ENCODE results near the gene CTBP2. TPM values are rescaled to one million over a fixed set of nuclear protein-coding genes. Genes with fewer than 3 reads are reported as not detected.
A peak's percentile ranks its signal among the peaks of the same experiment; 100 is the strongest.

CTBP2 gene
- total and polyA plus RNA-seq, 8 donors = 21.4 to 60.8 (median 31.1) TPM

- H3K27me3 ChIP-seq = no peaks in the 10 kb centered on the region
- H3K36me3 ChIP-seq = peaks cover 0 to 8% (median 0%) of the 10 kb centered on the region in 3 donors
- FAIRE-seq (no peak), ATAC-seq (no peak), DNase-seq (no peak)
- intact Hi-C loops (cut with DNase I) = no loop called here
- WGBS, 2 donors = 89 to 90% methylated on average over 22 of the region's 22 CpGs
- no peak overlapping the region for H3K27ac ChIP-seq
- no peak overlapping the region for H3K4me3 ChIP-seq
- H3K9me3 ChIP-seq = no peaks in the 10 kb centered on the region
- H3K4me1 ChIP-seq = peaks cover 42 to 53% (median 50%) of the 10 kb centered on the region in 3 donors
- TF ChIP-seq, protein P1, sequence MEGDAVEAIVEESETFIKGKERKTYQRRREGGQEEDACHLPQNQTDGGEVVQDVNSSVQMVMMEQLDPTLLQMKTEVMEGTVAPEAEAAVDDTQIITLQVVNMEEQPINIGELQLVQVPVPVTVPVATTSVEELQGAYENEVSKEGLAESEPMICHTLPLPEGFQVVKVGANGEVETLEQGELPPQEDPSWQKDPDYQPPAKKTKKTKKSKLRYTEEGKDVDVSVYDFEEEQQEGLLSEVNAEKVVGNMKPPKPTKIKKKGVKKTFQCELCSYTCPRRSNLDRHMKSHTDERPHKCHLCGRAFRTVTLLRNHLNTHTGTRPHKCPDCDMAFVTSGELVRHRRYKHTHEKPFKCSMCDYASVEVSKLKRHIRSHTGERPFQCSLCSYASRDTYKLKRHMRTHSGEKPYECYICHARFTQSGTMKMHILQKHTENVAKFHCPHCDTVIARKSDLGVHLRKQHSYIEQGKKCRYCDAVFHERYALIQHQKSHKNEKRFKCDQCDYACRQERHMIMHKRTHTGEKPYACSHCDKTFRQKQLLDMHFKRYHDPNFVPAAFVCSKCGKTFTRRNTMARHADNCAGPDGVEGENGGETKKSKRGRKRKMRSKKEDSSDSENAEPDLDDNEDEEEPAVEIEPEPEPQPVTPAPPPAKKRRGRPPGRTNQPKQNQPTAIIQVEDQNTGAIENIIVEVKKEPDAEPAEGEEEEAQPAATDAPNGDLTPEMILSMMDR (IDR thresholded peaks at IDR 0.05) = no peak
Measured at GRCh38 chr10:125125951-125126735, 34.2 kb downstream of the CTBP2 start.

- H3K36me3 ChIP-seq = no peaks in the 10 kb centered on the region
- H3K27ac ChIP-seq = peak overlapping the region in 1 of 4 donors; percentile 93
- WGBS, 2 donors = 32 to 40% methylated on average over 10 of the region's 10 CpGs
- intact Hi-C loops (cut with DNase I) = no loop called here
- peaks cover 52 to 62% (median 56%) of the 10 kb centered on the region in 3 donors for H3K4me1 ChIP-seq
- H3K27me3 ChIP-seq = no peaks in the 10 kb centered on the region
- DNase-seq (no peak), ATAC-seq (peak in 1 of 4 donors; percentile 9), FAIRE-seq (no peak)
- TF ChIP-seq, protein P1 (IDR thresholded peaks at IDR 0.05) = no peak
- no peak overlapping the region for H3K4me3 ChIP-seq
- no peaks in the 10 kb centered on the region for H3K9me3 ChIP-seq
Measured at GRCh38 chr10:125124907-125125306, 35.5 kb downstream of the CTBP2 start.

DNA sequence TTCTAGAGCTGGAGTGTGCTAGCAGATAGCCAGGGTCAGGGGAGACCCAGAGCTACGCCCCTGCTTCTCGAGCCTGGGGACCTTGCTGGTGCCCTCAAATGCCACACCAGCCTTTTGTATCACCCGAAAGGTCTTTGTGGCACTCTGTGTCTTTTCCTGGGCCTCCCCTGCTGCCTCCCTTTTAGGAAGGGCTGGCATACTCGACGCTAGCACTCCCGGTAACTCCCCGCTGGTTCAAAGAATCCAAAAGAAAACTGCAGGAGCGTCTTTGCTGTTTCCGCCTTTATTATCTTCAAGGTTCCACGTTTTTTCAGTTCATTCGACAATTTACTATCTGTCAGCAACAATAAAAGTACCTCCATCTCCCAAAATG, 36.3 kb downstream of the CTBP2 start:
- DNase-seq (no peak), ATAC-seq (peak in 1 of 4 donors; percentile 12), FAIRE-seq (no peak)
- TF ChIP-seq, protein P1 (IDR thresholded peaks at IDR 0.05) = no peak
- H3K4me3 ChIP-seq = no peak overlapping the region
- WGBS, 2 donors = 39 to 41% methylated on average over 11 of the region's 11 CpGs
- intact Hi-C loops (cut with DNase I) = no loop called here
- H3K9me3 ChIP-seq = no peaks in the 10 kb centered on the region
- no peaks in the 10 kb centered on the region for H3K27me3 ChIP-seq
- peak overlapping the region; percentile 88 to 93 (median 89) for H3K27ac ChIP-seq
- H3K4me1 ChIP-seq = peaks cover 52 to 58% (median 53%) of the 10 kb centered on the region in 3 donors
- no peaks in the 10 kb centered on the region for H3K36me3 ChIP-seq

DNA sequence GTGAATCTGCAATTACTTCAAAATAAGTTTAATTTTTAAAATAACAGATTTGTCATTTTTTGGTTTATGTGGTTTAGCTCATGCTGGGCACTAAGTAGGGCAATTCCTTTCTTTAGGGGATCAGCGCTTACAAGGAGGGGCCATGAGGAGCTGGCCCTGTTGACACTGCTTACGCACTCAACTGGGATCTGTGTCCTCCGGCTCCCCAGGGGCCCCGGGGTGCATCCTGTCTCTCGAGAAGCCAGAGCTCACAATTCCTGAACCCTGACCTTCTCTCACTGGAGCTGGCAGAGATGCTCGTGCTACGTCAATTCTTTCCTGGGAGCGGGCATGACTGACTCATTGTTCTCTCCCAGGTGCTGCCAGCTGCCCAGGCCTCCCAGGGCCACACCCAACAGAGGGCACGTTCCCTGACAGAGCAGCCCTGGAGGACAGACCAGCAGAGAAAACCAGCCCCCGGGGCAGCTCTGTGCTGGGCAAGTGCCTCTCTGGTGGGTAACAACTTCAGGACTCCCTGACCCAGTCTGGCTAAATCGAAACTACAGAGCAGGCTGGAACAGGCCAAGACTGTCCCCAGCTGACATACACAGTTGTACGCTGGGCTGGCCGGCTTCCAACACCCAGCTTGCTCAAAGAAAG, 36.8 kb downstream of the CTBP2 start:
- Histone ChIP-seq H3K36me3 (no peaks in the 10 kb centered on the region), H3K27me3 (no peaks in the 10 kb centered on the region), H3K27ac (peak overlapping the region; percentile 88 to 93 (median 89)), H3K4me1 (peaks cover 51 to 57% (median 53%) of the 10 kb centered on the region in 3 donors), H3K4me3 (no peak overlapping the region), H3K9me3 (no peaks in the 10 kb centered on the region)
- intact Hi-C loops (cut with DNase I) = no loop called here
- TF ChIP-seq, protein P1 (IDR thresholded peaks at IDR 0.05) = no peak
- ATAC-seq = peak; percentile 89 to 94 (median 92)
- WGBS, 2 donors = 16 to 19% methylated on average over 13 of the region's 13 CpGs
- peak; percentile 87 to 95 (median 93) for DNase-seq
- no peak for FAIRE-seq
